Psoas muscle (tissue), 8 donors: Measurements from ENCODE around the gene DDR2. TPM values are rescaled to one million over a fixed set of nuclear protein-coding genes. Genes with fewer than 3 reads are reported as not detected.
A peak's percentile ranks its signal among the peaks of the same experiment; 100 is the strongest.

Source experiments
- ATAC-seq, 4 donors: fragments of 200-7000 bp; cut with Tn5 transposase; one replicate each; pipeline ENCODE4 v1.9.1; 2020; ENCODE audit warnings: moderate library complexity in 3 of 4, mild to moderate bottlenecking in 2 of 4
- DNase-seq, 2 donors: peaks; one replicate each; pipeline ENCODE4 v3.0.0-alpha.2; 2020
- H3K27ac ChIP-seq: fragments of 200-600 bp; one replicate; pipeline ENCODE4 v1.8.0; 2022
- H3K27me3 ChIP-seq, 3 donors: fragments of 200-600 bp in 1 of 3; one replicate each; pipeline versions ENCODE4 v1.6.1 to v1.8.0; 2013 to 2022; ENCODE audit warnings: low read length in 2 of 3, mild to moderate bottlenecking in 2 of 3, moderate library complexity in 1 of 3; ENCODE audit not compliant: insufficient read depth in 3 of 3
- H3K36me3 ChIP-seq, 2 donors: fragments of 200-600 bp in 1 of 2; one replicate each; pipeline versions ENCODE4 v1.6.1 to v1.8.0; 2013 to 2022; ENCODE audit warnings: low read depth in 1 of 2, mild to moderate bottlenecking in 1 of 2, moderate library complexity in 1 of 2; ENCODE audit not compliant: insufficient read depth in 1 of 2
- H3K4me1 ChIP-seq: fragments of 200-600 bp; one replicate; pipeline ENCODE4 v1.8.0; 2022
- H3K4me3 ChIP-seq: fragments of 200-600 bp; one replicate; pipeline ENCODE4 v1.8.0; 2022; ENCODE audit warnings: mild to moderate bottlenecking
- H3K9me3 ChIP-seq: fragments of 200-600 bp; one replicate; pipeline ENCODE4 v1.8.0; 2022
- WGBS, 3 donors: extraction: QIAGEN DNeasy Blood & Tissue Kit; methylation state at CpG; one replicate each; pipeline versions ENCODE4 v1.1.6 to v1.1.7; 2013; 5-methylcytosine and 5-hydroxymethylcytosine counted together
- intact Hi-C, 2 donors: fragments of 100-400 bp; cut with DNase I; formaldehyde crosslinking; loops; one replicate each; pipeline versions ENCODE4 v1.11.0 to v1.14.2; 2022
- polyA plus RNA-seq, 3 donors: library from polyadenylated mRNA; stranded (reverse); fragments of 200-250 nt; gene quantifications; one replicate each; pipeline ENCODE4 v1.2.3, GENCODE V29; 2013
- total RNA-seq, 4 donors: library from RNA; stranded (reverse); fragmentation: NEBNext Ultra II Directional in 2 of 4; extraction: Animal tissue kit (Norgen Biotek cat#: 25700) in 2 of 4; gene quantifications; one replicate each; pipeline versions ENCODE4 v1.2.1 to v1.2.4, GENCODE V29; 2021 to 2023
- TF ChIP-seq, protein P1 (sequence below): fragments of 200-600 bp; IDR thresholded peaks from one replicate; pipeline ENCODE4 v1.8.0; 2022; ENCODE audit warnings: antibody characterized with exemption
- donor health status: healthy with polysubstance abuse.
- donor health status: DM: no; HTN: no; CAD: no; lungs with moderate emphysema.
- donor health status: Bipolar disorder and iron deficiency.
- donor health status: healthy.
- donor health status: DM: yes; HTN: yes; CAD: no.
- donor health status: DM: no; HTN: no; CAD: no.
- donor health status: DM: no; HTN: no; CAD: no.
- donor health status: DM: yes; HTN: yes; CAD: no.

DDR2 gene
- total and polyA plus RNA-seq, 7 donors = 1.3 to 21.2 (median 6.0) TPM

DNA sequence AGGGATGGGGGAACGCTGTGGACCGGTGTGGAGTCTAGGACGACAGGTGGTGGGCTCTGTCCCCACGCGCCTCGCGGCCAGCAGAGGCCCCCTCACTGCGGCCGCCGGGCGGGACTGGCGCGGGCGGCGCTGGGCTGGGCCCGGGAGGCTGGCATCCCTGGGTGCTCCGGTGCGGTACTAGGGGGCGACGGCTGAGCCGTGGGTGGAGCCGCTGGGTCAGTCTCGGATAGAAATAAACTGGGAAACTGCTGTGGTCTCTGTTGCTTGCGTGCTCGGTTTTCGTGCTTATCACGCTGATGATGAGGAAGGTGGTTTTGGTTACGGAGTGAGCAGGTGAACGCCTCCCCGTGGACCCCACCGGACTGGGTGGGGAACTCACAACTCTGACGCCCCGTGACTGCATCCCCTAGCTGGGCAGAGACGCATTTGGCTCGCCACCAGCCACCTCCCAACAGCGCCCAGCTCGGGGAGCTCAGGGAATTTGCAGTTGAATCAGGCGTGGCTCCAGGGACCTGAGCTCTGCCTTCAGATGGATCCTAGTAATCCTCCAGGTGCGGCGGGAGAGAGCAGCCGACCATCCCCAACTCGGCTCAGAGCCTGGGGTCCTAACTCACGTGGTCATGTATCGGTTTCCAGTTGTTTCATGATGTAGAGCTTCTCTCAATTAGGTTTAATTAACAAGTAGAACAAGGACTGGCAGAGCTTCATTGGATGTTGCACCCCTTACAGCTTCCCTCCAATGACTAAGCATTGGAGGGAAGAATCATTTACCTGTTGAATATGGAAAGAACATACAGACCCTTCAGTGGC is 190.3 kb downstream of the DDR2 start:
- Histone ChIP-seq H3K9me3 (no peaks in the 10 kb centered on the region), H3K27me3 (peaks cover 3 to 22% (median 4%) of the 10 kb centered on the region in 3 donors), H3K4me3 (peak overlapping the region; percentile 58), H3K27ac (no peak overlapping the region), H3K36me3 (no peaks in the 10 kb centered on the region), H3K4me1 (peaks cover 4% of the 10 kb centered on the region)
- TF ChIP-seq, protein P1, sequence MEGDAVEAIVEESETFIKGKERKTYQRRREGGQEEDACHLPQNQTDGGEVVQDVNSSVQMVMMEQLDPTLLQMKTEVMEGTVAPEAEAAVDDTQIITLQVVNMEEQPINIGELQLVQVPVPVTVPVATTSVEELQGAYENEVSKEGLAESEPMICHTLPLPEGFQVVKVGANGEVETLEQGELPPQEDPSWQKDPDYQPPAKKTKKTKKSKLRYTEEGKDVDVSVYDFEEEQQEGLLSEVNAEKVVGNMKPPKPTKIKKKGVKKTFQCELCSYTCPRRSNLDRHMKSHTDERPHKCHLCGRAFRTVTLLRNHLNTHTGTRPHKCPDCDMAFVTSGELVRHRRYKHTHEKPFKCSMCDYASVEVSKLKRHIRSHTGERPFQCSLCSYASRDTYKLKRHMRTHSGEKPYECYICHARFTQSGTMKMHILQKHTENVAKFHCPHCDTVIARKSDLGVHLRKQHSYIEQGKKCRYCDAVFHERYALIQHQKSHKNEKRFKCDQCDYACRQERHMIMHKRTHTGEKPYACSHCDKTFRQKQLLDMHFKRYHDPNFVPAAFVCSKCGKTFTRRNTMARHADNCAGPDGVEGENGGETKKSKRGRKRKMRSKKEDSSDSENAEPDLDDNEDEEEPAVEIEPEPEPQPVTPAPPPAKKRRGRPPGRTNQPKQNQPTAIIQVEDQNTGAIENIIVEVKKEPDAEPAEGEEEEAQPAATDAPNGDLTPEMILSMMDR = no peak
- ATAC-seq (peak in 2 of 4 donors; percentile 37 to 41), DNase-seq (no peak)
- intact Hi-C loops = no loop called here
- WGBS, 3 donors = 4 to 7% (median 5%) methylated on average over 44 of the region's 44 CpGs

DNA sequence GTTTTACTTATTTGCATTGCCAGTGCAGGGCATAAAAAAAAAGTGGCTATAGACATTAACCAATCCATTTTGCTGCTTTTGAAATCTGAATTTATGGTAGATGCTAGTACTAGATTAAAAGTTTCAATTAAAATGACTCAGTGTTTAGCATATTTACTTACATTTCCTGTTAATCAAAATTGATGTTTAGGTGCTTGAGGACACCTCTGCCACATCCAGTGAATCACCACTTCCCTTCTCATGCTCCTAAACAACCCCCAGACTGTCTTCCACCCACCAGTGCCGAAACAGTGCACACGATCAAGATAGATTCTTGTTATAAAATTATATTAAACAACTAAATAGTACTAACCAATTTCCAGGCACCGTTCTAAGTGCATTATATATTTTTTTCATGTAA is 191.0 kb downstream of the DDR2 start:
- WGBS, 3 donors = 81 to 84% (median 82%) methylated on average over 3 of the region's 3 CpGs
- TF ChIP-seq, protein P1 = no peak
- H3K27ac ChIP-seq = no peak overlapping the region
- H3K4me1 ChIP-seq = peaks cover 4% of the 10 kb centered on the region
- no peaks in the 10 kb centered on the region for H3K36me3 ChIP-seq
- no peaks in the 10 kb centered on the region for H3K9me3 ChIP-seq
- H3K27me3 ChIP-seq = peaks cover 3 to 22% (median 4%) of the 10 kb centered on the region in 3 donors
- intact Hi-C loops = no loop called here
- DNase-seq (no peak), ATAC-seq (no peak)
- H3K4me3 ChIP-seq = no peak overlapping the region

DNA sequence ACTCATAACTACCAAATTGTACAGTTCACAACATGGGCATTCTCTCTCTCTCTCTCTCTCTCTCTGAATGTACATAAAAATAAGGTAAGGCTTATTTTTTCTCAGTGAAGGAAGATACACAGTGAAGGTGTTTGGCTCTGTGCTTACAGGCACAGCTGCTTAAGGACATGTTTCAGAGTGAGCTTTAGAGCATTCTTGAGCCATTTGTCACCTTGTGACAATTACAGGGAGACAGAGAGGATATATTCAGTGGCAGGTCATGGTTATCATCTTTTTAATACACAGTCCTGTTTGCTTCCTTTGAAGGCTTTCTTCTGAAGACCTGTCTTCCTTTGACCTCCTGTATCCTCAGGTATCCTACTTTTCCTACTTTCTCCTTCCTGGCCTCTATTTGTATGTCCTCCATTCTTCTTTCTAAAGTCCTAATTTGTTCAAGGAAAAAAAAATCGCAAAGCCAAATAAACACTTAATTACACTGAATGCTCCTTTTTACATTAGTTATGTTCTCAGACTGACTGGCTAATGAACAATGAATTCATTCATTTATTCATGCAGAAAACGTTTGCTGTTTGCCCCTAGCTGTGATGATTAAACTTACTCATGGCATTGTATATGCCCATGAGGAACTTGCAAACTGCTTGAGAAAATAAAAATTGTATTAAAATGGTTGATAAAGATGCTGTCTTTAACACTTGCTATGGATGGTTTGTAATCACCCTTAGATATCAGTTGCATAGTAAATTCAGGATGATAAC is 191.7 kb downstream of the DDR2 start:
- Histone ChIP-seq H3K4me1 (peaks cover 4% of the 10 kb centered on the region), H3K36me3 (no peaks in the 10 kb centered on the region), H3K27me3 (peaks cover 3 to 22% (median 4%) of the 10 kb centered on the region in 3 donors), H3K27ac (no peak overlapping the region), H3K4me3 (no peak overlapping the region), H3K9me3 (no peaks in the 10 kb centered on the region)
- intact Hi-C loops = no loop called here
- ATAC-seq (no peak), DNase-seq (no peak)
- TF ChIP-seq, protein P1 = no peak
- WGBS, 3 donors = 50 to 59% (median 53%) methylated on average over 2 of the region's 2 CpGs

DNA sequence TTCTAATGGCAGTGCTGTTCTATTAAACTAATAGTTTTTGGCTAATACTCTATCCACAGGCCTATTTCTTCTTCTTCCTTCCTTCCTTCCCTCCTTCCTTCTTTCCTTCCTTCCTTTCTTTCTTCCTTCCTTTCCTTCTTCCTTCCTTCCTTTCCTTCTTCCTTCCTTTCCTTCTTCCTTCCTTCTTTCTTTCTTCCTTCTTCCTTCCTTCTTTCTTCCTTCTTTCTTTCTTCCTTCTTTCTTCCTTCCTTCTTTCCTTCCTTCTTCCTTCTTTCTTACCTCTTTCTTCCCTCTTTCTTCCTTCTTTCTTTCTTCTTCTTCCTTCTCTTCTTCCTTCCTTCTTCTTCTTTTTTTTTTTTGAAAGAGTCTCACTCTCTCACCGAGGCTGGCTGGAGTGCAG is 197.0 kb downstream of the DDR2 start:
- 83 to 85% (median 83%) methylated on average over 1 of the region's 1 CpG for whole genome bisulfite sequencing, 3 donors
- TF ChIP-seq, protein P1 = no peak
- peaks cover 0 to 6% (median 0%) of the 10 kb centered on the region in 3 donors for H3K27me3 ChIP-seq
- no peak overlapping the region for H3K4me3 ChIP-seq
- intact Hi-C loops = no loop called here
- H3K9me3 ChIP-seq = no peaks in the 10 kb centered on the region
- no peak overlapping the region for H3K27ac ChIP-seq
- ATAC-seq (no peak), DNase-seq (no peak)
- H3K4me1 ChIP-seq = no peaks in the 10 kb centered on the region
- H3K36me3 ChIP-seq = no peaks in the 10 kb centered on the region
